ENCODE measurements around the gene ASH1L.
"Not testable (repeated sequence)": the region's sequence is repeated elsewhere in the genome, so short reads cannot be mapped to it uniquely, and the experiment has no call there.

ASH1L gene

DNA sequence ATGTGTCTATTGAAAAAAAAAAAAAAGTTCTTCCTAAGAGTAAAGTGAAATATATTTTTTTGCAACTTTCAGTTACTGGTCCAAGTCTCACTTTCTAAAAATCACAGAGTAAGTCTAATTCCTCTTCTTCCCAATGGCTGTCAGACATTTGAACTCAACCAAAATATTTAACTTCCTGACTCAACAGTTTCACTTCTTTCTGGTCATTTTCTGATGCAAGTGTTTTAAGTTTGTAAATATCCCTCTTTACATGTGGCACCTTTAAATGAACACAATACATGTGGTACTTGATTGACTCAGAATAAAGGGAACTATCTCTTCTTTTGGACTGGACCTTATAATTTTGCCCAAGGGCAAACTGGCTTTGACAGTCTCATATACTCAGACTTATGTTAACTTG is 76.7 kb downstream of the ASH1L start:
- DNase-seq: no peak

DNA sequence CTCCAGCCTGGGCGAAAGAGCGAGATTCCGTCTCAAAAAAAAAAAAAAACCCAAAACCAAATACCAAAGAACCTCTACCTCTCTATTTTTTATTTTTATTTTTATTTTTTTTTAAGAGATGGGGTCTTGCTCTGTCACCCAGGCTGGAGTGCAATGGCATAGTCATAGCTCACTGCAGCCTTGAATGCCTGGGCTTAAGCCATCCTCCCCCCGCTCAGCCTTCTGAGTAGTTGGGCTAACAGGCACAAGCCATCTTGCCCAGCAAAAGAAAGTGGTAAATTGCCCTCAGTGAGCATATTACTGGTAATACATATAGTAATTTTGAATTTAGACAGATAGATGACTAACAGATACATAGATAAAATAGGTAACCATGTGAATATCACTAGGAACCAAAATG is 77.4 kb downstream of the ASH1L start:
- no peak for DNase-seq

DNA sequence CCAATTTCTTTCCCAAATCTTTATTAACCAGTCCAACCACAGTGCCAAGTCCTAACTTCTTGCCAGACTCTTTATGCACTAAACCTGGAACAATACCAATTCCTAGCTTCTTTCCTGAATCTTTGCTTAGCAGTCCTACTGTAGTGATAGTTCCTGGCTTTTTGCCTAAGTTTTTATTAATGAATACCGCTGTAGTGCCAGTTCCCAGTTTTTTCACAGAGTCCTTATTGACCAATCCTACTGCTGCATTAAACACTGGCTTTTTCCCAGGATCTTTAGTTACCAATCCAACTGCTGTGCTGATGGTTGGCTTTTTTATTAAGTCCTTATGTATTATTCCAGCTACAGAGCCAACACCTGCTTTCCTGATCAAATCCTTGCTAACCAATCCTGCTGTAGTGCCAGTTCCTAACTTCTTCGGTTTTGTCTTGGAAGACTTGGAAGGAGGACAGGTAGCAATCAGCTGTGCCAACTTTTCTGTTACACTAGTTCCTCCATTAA is 80.8 kb downstream of the ASH1L start:
- DNase-seq: no peak

DNA sequence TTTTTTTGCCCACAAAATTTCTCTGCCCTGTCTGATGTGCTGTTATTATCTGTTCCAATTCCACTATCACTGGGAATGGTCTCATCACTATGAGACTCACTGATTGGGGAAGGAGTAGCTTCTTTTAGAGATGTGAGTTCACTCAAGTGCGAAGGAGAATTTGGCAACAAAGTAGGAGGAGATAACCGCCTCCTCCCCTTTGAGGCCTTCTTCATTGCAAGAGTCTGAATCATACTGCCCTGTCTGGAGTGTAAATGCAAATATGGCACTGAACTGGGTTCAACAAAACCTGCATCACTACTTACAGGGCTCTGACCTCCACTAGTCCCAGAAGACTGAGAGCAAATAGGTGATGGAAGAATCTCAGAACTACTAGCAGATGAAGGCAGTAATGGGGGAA is 83.4 kb downstream of the ASH1L start:
- DNase-seq: no peak

DNA sequence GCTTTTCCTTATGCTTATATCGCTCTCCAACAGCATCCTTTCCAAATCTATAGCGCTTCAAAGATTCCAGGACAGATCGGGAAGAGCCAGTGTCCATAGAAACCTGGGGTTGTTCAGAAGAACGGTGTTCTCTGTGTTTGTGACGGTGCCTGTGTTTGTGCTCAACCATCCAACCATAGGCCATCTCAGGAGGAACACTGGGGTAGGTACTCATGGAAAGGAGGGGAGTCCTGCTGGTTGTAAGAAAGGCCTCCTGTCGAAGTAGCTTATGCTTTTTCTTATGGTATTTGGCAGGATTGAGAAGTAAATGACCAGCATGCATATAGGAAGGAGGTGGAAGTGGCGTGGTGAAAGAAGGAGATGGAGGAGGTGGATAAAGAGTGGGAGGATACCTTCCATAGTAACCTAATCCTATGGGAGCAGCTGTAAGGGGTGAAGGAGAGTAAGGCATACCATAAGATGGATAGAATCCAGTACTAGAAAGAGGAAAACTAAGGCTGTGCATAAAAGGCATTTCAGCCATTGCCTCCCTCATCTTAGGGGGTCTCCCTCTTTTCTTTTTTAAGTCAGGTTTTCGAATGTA is 84.2 kb downstream of the ASH1L start:
- no peak for DNase-seq

DNA sequence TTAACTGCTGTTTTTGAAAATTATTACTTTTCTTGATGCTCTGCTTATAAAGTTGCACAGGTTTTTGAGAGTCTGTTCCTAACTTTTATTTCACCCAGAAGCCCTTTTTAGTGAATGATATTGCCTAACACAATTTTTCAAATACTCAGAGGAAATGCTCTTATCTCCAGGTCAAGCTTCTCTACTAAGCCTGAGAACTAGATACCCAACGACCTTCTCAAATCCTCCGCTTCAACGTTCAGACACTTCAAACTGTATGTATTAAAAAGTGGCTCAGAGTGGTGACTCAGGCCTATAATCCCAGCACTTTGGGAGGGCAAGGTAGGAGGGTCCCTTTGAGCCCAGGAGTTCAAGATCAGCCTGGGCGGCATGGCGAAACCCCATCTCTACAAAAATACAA is 88.5 kb downstream of the ASH1L start:
- no peak for DNase-seq

DNA sequence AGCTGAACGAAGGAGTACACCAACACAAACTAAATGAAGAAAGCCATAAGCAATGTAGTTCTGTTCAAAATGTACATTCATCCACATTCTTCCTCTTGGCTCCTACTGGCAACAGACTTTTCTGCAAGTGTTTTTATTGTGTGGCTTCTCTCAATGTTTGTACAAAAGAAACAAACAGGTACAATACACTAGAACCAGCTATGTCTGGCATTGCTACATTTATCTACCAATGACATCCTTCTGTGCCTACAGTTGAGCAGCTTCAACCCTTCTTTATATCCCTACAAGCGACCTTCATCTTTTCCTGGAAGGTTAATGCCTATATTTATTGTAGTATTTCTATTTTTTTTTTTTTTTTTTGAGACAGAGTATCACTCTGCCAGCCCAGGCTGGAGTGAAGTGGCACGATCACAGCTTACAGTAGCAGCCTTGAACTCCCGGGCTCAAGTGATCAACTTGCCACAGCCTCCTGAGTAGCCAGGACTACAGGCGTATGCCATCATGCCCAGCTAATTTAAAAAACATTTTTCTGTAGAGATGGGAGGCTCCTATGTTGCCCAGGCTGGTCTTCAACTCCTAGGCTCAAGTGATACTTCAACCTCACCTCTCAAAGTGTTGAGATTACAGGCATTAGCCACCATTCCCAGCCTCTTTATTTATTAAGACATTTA is 89.3 kb downstream of the ASH1L start:
- DNase-seq: no peak

DNA sequence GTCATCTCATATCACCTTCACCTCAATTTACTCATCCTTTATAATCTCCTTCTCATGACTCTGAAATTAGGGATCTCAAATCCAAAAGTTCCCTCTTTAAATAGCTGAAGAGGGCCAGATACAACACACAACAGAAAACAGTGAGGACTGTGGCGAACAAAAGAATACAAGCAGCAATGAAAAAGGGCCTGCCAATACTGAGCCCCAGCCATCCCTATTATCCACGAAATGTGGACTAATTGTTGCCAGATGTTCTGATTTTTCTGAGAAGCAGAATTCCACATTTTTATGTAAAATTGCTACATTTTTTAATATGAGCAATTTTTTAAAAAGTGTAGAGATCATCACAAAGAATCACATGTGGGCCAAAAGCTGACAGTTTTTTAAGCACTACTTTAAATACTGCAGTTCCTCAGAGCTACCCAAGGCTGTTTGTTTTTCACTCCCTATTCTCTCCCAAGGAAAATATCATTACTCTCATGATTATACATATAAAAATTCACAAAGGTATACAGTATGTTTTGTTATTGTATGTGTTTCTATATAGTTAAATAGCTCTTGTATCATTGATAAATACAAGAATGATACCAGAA is 90.0 kb downstream of the ASH1L start:
- DNase-seq: no peak

DNA sequence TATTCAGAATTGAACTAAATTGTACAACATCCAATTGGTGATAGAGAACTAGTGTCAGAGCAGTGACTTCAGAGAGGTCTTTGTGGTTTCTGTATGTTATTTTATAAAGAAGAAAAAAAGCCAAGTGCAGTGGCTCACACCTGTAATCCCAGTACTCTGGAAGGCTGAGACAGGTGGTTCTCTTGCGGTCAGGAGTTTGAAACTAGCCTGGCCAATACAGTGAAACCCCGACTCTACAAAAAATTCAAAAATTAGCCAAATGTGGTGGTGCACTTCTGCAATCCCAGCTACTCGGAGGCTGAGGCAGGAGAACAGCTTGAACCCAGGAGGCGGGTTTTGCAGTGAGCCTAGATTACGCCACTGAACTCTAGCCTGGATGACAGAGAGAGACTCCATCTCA is 90.7 kb downstream of the ASH1L start:
- DNase-seq: no peak

DNA sequence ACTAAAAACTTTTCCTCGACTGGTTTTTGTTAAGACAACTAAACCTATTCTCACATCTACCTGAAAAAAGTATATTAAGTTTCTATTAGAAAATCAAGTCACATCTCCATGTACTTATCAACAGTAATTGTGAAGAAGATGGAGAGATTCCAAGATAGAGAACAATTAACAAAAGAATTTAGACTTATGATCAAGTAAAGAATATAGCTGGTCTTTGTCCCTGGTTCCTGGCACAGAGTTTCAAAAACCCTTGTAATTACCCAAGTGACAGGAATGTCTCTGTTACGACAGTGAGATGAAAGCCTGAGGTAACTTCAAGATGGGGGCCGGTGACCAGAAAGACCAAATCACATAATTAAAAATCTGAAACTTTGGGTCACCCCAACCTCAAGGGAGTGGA is 91.6 kb downstream of the ASH1L start:
- no peak for DNase-seq

DNA sequence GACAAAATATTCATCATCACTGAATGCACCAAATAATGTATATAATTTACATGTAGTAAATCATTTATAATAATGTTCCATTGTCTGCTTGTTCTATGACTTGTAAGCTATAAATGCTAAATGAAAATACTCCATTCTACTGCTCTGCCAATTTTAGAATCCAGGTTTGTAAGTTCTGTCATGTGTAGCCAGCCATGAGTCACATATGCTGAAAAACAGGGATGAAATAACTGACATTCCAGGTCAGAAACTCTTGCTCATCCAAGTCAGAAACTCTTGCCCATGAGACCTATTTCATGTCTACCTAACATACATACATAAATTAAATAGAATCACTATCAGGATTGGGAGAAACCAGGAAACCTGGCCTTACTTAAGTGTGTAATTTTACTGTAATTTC is 95.6 kb downstream of the ASH1L start:
- DNase-seq: no peak

DNA sequence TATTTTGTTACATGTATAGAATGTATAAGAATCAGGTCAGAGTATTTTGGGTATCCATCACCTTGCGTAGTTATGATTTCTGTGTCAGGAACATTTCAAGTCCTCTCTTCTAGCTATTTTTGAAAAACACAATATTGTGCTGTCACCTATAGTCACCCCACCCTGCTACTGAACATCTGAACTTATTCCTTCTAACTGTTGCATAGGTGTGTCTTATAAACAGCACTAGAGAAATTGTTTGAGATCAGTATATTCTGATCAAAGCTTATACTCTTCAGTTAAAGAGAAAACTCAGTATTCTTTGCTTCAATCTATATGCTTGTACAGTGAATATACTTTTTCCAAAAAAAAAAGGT is 96.0 kb downstream of the ASH1L start:
- DNase-seq: no peak

DNA sequence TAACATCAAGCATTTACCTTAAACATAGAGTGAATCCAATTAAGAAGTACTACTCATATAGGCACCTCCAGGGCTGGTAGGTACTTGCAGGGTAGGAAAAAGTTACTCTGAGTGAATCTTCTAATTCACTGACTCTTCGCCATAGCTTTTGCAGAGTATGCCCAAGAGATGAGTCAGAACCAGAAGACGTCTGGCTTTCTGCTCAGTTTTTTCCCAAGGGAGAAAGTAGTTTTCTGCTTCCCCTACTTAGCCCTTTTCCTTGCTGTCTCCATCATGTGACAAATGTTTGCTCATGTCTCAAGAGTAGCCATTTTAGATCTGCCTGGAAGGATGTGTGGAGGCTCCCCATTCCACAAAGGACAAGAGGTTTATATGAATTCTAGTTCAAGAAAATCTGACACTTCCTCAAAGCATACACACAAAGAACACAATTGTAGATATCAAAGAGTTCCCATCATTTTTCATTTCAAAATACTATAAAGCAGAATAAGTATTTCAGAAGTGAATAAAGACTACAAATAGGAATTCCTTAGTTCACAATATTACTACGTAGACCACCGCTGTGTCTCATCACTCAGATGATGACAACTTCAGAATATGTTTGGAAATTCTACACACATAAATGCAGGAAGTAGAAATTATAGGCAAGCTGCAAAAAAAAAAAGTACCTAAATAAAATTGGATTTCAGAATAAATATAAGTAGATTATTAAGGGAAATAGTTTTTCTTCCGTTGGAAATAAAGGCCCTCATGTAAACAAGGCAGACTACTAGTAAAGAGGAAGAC is 98.5 kb downstream of the ASH1L start:
- no peak for DNase-seq

DNA sequence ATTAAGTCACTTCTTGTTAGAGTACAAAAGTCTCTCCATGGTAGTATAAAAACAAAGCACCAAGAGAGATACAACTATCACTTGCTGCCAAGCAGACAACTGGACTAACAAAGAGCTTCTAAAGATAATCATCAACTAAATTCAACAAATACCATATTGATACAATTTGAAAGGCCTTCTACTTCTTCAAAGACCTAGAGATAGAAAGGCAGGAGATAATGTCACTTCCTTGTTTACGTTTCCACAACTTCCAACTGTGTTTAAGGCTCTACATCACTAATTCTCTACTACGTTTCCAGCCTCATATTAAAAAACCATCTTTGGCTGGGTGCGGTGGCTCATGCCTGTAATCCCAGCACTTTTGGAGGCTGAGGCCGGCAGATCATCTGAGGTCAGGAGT is 104.5 kb downstream of the ASH1L start:
- no peak for DNase-seq

DNA sequence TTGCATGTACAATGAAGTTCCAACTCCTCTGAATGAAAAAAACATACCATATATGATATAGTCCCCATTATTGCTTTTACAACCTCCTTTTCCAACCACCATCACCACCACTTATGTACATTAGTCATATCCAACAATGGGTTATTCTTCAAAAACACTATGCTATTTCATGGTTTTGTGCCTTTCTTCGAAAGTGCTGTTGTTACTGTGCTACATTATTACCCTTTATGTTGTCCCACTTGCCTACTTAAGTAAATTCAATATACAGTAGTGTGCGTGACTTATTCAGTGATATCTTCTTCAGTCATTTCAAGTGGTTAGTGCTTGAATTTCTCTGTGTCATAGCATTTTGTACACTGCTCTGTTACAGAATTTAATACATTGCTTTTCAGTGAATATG is 105.3 kb downstream of the ASH1L start:
- no peak for DNase-seq

DNA sequence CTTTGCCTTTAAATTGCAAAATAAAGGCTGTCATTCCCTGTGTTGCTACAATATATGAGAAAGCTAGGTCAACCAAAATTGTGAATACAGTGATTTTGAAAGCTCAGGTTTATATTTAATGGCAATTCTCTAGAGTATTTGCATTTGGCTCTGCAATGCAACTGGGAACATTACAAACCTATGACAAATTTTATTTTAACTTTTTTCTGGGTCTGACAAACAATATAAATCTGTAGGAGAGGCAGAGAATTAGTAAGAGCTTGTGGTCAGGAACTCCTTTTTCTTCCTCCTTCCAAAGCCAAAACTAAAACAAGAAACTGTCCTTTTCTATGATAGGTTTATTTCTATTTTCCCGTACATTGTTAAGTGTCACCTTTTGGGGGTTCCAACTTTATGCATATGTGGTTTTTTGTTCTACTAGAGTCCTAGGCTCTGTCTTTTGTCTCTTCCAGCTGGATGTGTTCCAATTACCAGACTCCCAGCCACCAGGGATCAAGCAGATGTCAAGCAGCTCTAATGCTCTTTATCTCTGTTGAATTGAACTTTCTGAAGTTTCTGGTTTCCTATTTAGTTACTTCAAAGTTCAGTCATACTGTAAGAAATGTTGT is 106.9 kb downstream of the ASH1L start:
- DNase-seq: no peak

DNA sequence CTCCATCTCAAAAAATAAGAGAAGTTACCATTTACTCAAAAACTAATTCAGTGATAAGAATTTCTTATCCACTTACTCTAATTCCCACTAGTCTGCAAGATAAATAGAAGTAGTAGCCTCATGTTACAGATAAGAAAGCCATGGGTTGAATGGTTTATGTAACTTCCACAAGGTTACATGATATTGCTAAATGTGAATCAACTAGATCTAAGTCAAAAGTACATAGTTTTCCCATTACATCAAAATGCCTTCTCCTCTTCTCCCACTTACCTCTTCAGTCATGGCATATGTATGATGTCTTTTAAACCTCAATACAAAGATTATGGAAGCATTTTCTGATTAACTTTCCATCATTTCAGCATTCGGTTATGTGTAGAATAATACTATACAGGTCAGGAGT is 108.5 kb downstream of the ASH1L start:
- DNase-seq: no peak

DNA sequence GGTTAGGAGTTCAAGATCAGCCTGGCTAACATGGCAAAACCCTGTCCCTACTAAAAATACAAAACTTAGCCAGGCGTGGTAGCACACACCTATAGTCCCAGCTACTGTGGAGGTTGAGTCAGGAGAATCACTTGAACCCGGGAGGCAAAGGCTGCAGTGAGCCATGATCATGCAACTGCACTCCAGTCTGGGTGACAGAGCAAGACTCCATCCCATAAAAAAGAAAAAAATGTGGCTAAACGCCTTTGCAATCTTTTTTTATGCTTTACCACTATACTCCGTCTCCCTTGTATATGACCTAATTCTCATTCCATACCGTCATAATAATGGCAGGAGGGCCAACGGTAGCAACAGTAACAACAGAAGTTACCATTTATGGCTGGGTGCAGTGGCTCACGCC is 109.5 kb downstream of the ASH1L start:
- DNase-seq: no peak

DNA sequence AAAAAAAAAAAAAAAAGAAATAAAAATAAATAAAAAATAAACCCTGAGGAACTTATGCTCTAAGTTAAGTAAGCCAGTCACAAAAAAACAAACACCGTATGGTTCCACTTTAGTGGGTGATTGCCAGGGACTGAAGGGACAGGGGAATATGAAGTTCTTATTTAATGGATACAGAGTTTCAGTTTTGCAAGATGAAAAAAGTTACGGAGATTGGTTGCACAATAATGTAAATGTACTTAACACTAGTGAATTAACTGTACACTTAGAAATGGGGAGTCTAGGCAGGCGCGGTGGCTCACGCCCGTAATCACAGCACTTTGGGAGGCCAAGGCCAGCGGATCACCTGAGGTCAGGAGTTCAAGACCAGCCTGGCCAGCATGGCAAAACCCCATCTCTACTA is 111.4 kb downstream of the ASH1L start:
- DNase-seq: no peak

DNA sequence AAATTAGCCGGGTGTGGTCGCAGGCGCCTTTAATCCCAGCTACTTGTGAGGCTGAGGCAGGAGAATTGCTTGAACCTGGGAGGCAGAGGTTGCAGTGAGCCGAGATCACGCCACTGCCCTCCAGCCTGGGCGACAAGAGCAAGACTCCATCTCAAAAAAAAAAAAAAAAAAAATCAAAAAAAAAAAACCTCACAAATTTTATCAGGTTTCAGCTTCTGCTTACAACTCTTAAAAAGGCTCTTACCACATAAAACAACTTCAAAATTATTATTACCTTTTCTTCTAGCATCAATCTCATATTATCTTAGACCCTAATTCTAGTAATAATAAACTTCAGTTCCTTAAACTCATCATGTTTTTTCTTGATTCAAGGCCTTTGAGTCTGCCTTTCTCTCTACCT is 120.2 kb downstream of the ASH1L start:
- not testable (repeated sequence) for DNase-seq

DNA sequence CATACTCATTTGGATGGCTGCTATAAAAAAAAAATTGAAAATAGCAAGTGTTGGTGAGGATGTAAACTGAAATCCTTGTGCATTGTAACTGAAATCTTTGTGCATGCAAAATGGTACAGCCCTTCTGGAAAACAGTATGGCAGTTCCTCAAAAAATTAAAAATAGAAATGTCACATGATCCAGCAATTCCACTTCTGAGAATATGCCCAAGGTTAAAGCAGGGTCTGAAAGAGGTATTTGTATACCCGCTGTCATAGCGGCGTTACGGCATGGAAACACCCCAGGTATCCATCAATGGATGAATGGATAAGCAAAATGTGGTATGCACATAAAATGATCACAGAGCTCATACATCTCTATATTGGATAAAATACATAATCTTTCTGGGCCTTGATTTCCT is 125.2 kb downstream of the ASH1L start:
- no peak for DNase-seq

DNA sequence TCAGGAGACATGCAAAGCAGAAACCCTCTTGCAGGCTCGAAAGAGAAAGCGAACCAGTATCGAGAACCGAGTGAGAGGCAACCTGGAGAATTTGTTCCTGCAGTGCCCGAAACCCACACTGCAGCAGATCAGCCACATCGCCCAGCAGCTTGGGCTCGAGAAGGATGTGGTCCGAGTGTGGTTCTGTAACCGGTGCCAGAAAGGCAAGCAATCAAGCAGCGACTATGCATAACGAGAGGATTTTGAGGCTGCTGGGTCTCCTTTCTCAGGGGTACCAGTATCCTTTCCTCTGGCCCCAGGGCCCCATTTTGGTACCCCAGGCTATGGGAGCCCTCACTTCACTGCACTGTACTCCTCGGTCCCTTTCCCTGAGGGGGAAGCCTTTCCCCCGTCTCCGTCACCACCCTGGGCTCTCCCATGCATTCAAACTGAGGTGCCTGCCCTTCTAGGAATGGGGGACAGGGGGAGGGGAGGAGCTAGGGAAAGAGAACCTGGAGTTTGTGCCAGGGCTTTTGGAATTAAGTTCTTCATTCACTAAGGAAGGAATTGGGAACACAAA is 128.7 kb downstream of the ASH1L start:
- not testable (repeated sequence) for DNase-seq
